ENCODE measurements around the gene ZNF398. TPM values are rescaled to one million over a fixed set of nuclear protein-coding genes. Genes with fewer than 3 reads are reported as not detected.

The ZNF398 gene
- 9.4 and 23.9 TPM in 2 replicates for total RNA-seq

GRCh38 chr7:149147072-149147751 lies at the start of gene ZNF398:
TSS of gene ZNF398 (plus strand) at chr7:149147453. CDS start at chr7:149147743, 290 bp downstream.

GRCh38 chr7:149125863-149126661 lies 21.2 kb upstream of the ZNF398 start, which contains the start of gene ZNF425:
TSS of gene ZNF425 (minus strand) at chr7:149126324. CDS start at chr7:149126213, 111 bp downstream.

GRCh38 chr7:149195180-149196150 lies 48.2 kb downstream of the ZNF398 start, which contains the start of gene ZNF282:
TSS of gene ZNF282 (plus strand) at chr7:149195546. CDS start at chr7:149195590, 44 bp downstream.

Small RNAs within 50 kb of the gene (small RNA-seq; reads per million reads assigned to genes)
- not detected for gene AC004890.1 (ENCODE audit: low replicate concordance)
- 0.10 reads per million for gene RN7SL521P (ENCODE audit: low replicate concordance)

Other genes starting within 250 kb of the ZNF398 start
- 338 and 1,228 TPM in 2 replicates for gene PDIA4, start 118.9 kb upstream of the ZNF398 start, total RNA-seq
- gene ZNF786, start 56.7 kb upstream of the ZNF398 start, total RNA-seq = 5.3 and 7.7 TPM in 2 replicates
- 1.6 and 3.9 TPM in 2 replicates for gene ZNF425, start 21.1 kb upstream of the ZNF398 start, total RNA-seq
- gene ZNF282, start 48.1 kb downstream of the ZNF398 start, total RNA-seq = 23.0 and 28.8 TPM in 2 replicates
- 7.3 and 7.7 TPM in 2 replicates for gene ZNF212, start 92.2 kb downstream of the ZNF398 start, total RNA-seq
- gene ZNF783, start 114.7 kb downstream of the ZNF398 start, total RNA-seq = 10.1 and 12.6 TPM in 2 replicates

Measured in placental pericyte (primary cell).